ENCODE measurements around the gene HOXA10.

HOXA10 gene

DNA sequence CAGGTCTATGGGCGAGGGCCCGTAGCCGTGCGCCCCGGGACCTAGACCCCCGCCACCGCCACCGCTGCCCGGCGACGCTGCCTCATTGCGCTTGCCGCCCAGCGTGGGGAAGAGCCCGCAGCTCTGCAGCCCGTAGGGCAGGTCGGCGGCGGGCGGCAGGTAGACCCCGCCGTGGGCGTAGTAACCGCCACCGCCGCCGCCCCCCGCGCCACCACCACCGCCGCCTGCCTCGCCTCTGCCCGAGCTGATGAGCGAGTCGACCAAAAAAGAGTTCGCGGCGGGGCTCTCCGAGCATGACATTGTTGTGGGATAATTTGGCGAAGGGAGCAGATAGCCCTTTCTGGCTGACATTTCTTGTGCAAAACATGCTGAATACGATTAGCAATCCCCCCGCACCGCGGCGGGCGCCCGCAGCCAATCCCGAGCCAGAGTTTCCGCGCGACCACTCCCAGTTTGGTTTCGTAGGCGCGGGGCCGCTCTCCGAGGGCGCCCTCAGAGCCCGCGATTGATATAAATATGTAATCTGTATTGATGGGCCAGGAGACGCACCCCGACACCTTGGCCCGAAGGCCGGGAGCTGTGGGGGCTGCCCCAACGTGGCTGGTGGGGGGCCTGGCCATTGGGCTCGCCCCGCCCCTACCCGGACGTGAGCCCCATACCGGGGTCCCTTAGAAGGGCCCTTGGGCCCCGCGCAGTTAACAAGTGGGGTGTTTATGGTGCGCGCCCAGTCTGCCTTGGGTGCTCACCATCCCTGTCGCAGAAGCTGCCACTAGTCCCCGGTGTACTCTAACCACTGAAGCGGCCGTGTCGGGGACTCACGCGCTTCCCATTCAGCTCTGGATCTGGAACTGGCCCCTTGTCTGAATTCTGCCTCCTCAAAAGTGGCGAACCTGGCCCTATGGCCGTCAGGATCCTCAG, at the start of gene HOXA10:
Gene HOXA10 (minus strand): TSS at position 365 of the 918 bp plus-strand sequence. CDS start 14 bp downstream, at position 351.
- peak; percentile 91 for DNase-seq

DNA sequence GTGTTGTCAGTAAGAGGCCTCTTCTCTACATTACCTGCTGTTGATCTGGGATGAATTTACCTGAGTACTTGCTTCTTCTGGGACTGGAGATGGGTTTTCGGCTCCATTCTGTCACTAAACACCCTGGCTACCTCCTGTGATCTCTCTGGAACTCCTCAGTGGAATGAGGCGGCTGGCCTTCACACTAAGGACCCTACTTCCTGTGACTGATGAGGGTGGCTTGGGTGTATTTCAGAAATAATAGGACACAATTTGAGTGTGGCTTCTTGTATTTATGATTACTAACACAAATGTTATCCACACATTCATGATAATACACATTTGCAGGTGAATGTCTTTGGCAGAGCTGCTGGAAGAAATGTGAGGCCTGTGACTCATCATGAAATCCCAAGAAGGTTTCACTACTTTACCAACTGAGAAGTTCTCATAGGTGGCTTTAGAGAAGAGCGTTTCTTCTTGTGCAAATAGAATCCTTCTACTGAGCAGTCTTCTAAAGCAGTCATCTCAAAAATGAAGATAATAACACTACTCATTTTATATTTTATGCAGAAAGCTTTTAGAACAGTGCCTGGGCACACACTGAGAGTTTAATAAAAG, 47.2 kb upstream of the HOXA10 start:
- DNase-seq: no peak

DNA sequence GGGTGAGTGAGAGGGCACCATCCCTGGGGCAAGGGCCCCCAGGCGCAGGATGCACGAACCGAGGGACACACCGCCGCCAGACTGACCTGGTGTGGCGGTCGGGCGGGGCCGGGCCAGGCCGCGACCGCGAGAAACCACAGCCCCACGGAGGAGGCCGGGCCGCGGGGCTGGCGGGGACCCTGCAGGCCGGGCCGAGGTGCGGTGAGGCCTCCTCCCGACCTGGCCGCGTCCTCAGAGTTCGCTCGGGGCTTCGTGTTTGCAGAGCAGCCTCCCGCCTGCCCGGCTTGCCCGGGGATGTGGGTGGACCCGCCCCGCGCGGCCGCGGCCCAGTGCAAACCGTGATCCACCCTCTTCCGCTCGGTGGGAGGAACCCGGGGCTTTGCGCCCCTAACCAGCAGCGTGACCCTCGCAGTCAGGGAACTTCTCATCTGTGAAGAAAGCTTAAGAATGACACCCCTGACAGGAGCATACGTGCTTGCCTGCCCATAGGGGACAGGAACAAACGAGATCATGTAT, 46.4 kb upstream of the HOXA10 start:
- DNase-seq: no peak

DNA sequence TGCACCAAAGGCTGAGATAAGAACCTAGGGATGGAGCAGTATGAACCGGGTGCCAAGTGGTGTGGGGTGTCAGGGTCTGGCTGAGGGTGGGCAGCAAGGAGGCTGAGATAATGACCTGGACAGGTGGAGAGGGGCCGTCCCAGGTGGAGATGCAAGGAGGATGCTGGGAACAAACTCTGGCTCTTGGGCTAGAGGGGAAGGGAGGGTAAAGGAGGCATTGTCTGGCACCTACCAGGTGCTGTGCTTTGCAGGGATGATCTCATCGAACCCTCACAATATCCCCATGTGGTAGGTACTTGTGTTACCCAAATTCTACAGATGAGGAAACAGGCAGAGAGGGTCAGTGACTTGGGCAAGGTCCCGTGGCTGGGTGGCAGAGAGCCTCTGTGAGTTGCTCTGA, 45.7 kb upstream of the HOXA10 start:
- no peak for DNase-seq

DNA sequence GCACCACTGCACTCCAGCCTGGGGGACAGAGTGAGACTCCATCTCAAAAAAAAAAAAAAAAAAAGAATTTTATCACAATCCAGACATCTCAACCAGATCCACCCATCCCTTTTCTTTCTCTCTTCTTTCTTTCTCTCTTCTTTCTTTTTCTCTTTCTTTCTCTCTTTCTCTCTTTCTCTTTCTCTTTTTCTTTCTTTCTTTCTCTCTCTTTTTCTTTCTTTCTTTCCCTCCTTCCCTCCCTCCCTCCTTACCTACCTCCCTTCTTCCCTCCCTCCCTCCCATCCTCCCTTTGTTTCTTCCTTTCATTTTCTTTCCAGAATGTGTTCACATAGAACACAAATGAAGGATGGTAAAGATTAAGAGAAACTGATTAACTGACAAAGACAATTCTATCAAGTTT, 43.8 kb upstream of the HOXA10 start:
- no peak for DNase-seq

DNA sequence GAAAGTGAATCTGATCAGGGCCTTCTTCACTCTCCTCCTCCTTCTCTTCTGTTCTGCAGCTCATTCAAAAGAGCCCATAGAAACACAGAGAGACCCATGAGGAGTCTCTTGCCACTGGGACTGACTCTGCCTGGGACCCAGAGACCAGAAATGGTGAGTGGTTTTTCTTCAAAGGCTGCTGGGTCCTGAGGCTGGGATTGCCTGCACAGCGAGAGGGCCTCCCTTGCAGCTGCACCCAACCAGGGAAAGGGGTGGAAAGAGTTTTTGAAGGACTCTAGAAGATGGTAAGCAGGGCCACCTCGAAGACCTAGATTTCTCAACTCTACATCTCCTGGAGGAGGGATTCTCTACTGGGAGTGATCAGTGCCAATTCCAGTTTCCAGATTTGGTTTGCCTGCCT, 41.2 kb upstream of the HOXA10 start:
- no peak for DNase-seq

DNA sequence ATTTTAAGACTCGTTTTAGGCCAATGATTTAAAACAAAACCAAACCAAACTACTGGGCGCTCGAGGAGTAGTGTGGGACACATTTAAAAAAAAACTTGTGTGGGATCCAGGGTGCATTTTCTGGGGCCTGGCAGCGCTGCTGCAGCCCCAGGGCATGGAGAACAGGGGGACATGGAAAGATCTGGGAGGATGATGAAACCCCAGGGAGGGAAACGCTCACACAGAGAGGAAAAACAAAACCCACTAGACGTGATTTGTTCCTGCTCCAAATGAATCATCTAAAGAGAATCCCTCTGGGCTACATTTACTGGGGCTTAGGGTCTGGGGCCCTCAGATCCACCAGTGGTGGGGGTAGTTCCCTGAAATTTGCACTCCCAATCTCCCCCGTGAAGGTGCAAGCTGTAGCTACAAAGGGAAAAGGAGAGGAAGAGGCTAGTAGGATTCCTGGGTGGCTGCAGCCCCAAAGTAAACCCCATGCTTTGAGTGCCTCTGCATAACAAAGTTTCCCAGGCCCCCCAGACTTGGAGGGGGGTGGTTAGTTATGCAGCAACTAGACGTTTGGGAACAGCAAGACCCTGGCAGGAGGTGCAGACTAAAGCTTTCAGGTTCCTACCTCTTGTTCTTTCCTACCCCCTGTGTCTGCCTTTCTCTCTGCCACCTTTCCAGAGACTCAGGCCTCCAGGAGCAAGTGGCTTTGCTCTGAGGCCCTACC, 40.3 kb upstream of the HOXA10 start:
- DNase-seq: no peak

DNA sequence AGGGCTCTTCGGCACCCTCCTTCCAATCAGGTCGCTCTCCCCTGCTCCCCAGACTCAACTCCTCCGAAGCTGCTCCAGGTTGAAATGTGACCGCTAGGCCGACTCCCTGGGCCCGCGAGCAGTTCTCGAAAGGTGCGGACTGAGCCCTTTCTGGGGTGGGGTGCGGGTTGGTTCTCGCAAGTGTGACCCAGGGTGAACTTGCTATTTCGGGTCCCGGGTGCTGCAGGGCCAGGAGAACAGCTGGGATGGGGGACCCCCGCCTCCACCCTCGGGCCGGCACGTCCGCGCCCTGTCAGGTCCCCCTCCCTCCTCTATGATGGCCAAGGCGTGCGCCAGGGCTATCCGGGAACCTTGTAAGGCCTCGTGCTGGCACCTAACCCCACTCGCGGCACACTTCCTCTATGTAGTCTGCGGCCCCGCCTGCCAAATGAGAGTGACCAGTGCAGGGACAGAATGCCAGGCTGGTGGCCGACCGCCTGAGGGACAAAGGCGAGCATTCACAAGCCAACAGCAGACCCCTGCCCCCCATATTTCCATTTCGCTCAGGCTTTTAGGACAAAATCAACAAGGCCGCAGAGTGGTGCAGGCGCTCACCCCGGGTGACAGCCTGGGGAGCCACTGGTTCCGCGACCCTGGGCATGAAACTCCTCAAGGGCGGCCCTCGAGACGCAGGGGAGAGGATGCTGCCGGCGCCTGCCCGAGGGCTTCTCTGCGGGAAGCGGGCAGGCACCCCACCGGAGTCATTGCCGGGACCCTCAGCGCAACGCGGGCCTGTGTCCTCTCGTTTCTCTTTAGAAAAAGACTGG, 39.5 kb upstream of the HOXA10 start:
- DNase-seq: no peak

DNA sequence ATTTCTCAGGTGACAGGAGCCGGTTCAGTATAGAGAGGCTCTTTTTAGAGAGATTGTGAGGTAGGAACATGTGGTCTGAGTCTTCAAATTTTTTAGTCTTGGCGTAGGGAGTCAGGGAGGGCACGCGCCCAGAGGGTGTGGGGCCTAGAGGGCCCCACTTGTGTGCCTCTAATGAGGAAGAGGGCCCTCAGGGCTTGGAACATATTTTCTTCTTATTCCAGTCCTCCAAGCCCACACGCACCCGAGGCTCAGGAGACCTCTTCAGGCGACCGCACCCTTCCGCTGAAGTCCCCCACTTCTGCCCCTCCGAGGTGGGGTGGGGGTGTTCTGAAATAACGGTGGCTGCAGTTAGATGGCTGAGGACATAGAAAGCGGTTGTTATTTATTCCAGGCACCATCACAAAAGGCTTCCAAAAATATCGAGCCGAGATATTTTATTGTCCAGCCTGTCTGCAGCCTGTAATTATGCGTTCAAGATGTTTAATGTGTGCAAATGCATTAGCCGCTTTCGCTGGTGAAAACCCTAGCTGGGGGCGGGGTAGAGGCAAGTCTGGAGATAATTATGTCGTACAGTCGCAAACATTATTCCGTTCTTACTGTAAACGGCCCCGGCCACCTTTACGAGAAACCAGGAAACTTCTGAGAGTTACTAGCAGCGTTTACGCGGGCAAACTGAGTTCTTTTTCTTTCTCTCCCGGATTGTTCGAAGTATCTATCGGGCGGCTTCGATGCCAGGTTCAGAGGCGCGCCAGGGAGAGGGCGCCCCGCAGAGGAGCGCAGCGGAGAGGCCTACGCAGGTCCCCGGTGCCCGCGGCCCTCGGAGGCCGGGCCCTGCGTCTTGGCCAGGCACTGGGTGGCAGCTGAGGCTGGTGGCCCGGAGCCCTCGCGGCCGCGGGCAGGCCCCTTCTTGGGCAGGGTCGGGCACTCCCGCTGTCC, 38.6 kb upstream of the HOXA10 start:
- no peak for DNase-seq

DNA sequence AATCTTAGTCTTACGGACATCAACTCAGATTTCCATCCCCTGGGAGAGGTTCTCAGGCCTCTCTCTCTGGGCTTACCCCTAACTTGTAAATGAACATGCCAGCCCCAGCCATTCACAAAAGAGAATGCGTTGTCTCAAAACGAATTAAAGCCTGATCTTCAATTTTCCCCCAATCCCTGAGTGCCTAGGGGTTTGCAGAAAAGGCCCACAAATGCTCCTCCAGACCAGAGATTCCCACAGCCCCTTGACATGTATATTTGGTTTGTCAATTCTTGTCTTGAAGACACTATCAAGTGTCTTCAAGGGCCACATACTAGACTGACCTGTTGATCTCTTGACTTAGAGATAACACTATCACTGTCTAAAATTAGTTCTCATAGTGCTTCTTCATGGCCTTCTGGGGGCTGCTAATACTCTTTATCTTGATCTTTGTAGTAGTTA, 37.7 kb upstream of the HOXA10 start:
- DNase-seq: no peak

DNA sequence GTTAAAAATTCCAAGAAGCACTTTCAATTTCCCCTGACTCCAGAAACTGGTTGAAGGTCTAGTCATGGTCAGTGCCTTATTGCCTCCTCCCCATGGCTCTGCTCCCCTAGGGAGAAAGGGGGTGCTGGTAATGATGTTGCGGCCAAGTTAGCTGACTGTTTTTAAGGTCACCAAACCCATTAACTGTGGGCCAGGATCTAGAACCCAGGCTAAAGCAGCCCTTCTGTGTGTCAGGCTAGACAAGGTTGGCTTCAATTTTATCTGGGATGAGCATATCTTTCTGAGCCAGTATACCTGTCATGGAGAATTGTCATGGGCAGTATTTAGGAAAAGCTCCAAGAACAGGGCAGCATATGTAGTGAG, 36.9 kb upstream of the HOXA10 start:
- DNase-seq: no peak

DNA sequence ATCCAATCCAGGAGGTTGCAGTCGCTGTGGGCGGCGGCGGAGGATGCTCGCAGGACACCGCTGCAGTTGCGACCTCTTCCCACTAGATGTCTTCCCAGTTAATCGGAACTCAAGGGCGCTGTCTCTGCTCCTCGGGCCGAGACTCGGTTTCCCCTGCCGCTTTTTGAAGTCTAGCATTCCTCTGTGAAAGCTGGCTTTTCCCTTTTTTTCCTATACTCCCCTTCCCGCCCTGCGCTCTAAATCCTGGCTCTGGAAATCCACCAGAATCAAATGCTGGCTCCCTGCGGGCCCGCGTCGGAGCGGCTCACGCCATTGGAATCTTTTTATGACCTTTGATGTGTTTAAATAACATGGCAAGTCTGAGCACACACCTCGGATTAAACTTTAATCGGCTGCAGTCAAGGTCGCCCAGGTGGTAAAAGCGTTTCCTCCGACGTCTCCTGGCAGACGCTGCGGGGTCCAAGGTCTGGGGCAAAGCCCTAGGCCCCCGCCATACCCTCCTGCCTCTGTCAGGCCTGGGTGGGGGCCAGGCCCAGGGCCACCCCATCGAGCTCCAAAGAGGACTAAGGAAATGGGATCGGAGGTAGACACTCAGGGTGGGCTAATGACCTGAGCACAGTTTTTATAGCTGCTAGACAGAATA, 36.4 kb upstream of the HOXA10 start:
- no peak for DNase-seq

DNA sequence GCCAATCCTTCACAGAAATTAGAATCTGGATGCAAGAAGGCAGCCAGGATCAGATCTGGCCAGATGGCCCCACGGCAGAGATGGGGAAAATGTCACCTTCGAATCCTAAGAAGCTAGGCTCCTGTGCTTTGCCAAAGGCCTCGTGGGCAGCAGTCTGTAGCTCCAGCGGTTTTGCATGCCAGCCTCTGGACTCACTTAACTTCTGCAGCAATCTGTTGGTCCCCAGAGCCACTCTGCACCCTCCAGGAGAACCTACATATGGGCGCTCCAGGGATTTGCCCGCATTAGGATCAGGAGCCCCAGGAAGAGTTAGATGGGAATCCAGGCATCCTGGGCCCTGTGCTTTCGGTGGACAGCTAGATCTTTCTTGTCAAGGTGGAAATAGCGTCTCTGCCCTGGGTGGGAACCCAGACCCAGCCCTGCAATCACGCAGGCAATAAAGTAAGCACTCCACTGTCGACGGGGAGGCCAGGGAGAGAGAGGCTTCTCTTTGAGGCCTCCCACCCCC, 35.9 kb upstream of the HOXA10 start:
- no peak for DNase-seq

DNA sequence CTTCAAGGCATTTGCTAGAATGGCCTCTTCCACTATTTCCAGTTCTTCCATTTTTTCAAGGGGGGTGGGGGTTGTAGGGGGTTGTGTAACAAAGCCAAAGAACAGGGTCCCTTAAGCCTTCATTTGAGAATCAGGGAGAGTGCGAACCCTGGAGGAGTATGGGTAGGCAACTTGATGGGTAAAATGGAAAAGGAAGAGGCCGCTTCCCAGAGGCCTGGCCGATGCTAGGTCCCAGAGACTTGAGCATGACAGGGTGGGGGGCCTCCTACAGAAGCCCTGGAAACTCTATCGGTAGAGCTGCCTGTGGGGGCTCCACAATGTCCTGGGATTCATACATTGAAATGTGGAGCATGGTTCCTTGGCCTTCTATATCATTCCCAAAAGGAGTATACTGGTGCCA, 34.9 kb upstream of the HOXA10 start:
- DNase-seq: no peak

DNA sequence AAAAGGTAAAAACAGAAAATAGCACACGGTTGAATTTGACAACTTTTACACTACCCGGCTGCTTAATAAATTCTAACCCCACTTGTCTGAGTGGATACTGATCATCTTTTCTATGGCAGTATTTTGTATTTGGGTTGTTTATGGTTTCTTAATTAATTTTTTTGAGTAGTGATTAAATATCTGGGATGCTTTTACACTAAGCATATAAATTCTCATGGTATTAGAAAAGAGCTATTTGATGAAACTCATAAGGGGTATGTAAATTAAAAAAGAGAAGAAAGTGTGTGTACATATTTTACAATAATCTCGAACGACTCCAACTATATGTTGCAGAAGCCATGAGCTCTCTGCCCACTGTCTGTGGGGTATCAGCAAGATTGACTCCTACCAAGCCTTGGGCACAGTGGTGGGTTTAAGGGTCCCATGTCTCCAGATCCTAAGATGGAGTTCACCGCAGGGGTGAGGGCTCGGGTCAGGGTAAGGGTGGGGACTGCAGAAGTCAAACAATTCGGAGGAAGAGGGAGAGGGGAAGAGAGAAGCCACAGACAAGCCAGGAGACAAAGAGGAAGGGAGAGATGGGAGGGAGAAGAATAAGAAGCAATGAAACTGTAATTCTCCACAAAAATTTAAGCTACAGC, 33.3 kb upstream of the HOXA10 start:
- DNase-seq: no peak

DNA sequence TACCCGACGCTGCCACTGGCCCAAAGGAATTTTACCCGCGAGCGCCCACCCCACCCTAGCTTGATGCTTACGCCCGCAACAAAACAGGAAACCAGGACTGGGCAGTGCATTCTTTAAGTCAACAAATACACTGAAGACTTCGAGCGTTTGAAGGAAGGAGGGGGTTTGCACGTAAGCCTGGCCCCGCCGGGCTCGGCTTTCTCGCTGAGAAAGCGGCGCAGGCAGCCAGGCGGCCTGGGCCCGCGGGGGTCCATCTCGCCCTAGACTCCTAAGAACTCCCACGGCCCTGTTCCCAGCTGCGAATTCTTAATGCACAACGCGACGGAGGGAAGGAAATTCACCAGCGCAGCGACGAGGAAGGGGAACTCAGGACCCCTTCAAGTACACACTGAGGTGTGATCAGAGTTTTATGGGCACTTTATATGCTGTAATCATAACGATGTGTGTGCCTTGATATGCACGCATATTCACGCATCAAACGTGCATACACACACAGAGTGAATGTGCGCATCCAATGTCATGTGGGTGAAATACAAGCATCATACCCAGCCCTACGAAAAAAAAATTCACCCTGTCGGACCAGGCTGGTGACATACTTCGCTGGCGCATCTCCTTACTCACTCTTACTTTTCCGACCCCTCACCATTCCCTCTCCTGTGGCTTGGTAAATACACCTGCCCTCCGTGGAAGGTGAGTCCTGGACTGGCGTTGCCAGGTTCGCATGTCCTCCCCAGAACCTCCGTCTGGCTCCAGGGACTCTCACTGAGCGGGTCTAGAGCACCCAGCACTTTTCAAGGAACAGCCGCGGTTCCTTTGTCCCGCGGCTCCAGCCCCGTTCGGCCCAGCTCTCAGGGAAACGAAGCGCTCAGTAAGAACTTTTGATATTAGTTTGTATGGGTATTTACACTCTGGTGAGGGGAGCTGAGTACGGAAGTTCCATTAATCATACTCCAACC, 31.5 kb upstream of the HOXA10 start:
- no peak for DNase-seq

DNA sequence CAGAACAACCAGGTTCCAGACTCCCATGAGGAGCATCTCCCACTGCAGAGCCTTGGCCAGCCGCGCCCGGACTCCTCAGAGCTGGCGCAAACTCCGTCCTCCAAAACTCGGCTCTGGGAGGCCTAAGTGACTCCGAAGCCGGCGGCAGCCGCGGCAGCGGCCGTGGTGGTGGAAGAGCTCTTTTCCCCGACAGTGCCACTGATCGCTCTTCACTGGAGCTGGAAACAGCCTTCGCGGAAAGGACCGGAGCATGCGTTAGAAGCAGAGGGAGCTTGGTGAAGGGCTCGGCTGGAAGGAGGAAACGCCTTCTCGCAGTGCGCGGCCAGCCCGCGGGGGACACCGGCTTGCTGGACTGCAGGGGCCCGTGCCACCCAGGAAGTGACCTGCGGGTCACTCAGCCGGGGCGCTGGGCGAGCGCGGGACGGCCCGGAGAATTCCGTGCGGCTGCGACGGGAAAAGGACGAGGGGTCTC, 30.8 kb upstream of the HOXA10 start:
- no peak for DNase-seq

DNA sequence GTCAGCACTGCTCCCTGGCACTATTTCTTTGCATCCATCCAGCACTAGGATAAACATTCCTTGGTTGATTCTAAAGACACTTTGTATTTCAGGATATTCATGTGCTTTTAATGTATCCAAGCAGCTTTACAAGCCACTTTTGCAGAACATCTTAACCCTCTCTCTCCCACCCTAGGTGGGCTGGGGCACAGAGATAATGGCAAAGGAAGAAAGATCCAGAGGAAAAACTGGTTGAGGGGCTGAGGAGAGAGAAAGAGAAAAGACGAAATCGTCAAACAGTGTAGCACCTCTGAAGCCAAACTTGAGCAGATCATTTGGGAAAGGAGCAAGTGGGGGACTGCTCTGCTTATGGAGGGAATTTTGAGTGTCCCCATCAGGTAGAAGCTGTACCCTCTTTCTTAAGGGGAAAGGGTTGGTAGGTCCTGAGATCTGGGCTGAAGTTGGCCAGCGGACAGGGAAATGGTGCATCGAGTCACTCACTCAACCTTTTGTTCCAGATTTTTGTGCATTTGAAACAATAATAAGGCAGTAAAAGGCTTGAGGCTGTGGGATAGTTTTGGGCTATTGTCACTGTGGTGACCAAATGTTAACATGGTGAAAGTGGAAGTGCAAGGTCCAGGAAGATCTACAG, 30.0 kb upstream of the HOXA10 start:
- no peak for DNase-seq
